Rectal smooth muscle tissue (tissue), 1 donor: ENCODE results near the gene EIF2S3B.

Experiments used
- H3K27ac ChIP-seq: one replicate; pipeline ENCODE4 v1.7.0; 2013; ENCODE audit warnings: low read depth, low read length, inconsistent platforms
- H3K27me3 ChIP-seq: one replicate; pipeline ENCODE4 v1.7.0; 2013; ENCODE audit warnings: low read length; ENCODE audit not compliant: control insufficient read depth, insufficient read depth
- H3K36me3 ChIP-seq: one replicate; pipeline ENCODE4 v1.7.0; 2013; ENCODE audit warnings: low read length; ENCODE audit not compliant: control insufficient read depth, insufficient read depth
- H3K4me1 ChIP-seq: one replicate; pipeline ENCODE4 v1.7.0; 2013; ENCODE audit warnings: low read length; ENCODE audit not compliant: control insufficient read depth, insufficient read depth
- H3K4me3 ChIP-seq: one replicate; pipeline ENCODE4 v1.7.0; 2013; ENCODE audit warnings: low read length
- H3K9ac ChIP-seq: one replicate; pipeline ENCODE4 v1.7.0; 2013; ENCODE audit warnings: low read length

The EIF2S3B gene

DNA sequence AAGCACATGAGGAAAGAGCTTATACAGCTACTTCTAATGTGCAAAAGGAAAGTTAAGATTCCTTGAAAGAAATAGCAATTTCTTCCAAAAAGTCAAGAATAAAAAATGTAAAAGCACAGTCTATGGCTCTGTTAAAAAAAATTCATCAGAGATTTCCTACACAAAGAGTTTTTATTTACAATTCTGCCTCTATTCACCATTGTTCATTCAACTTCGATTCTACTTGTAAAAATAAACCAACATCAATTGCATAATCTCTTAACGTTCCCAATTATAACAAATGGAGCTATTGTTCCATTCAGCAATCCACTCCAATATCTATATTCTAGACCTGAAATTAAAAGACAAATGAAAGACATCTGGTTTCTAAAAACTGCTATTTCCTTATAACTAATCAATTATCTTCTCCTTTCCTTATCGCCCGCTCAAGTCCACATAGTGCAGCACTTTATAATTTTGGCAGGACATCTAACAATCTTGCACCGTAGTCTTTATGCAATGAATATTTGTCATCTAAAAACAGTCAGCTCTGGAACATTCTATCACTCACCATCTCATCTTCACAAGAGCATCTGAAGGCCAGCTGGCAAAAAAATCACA is 6.2 kb downstream of the EIF2S3B start:
- H3K36me3 ChIP-seq, result no peaks in the 10 kb centered on the region
- no peak overlapping the region for H3K4me3 ChIP-seq
- H3K4me1 ChIP-seq, result no peaks in the 10 kb centered on the region
- H3K27ac ChIP-seq, result no peak overlapping the region
- H3K27me3 ChIP-seq, result no peaks in the 10 kb centered on the region
- H3K9ac ChIP-seq, result no peak overlapping the region

DNA sequence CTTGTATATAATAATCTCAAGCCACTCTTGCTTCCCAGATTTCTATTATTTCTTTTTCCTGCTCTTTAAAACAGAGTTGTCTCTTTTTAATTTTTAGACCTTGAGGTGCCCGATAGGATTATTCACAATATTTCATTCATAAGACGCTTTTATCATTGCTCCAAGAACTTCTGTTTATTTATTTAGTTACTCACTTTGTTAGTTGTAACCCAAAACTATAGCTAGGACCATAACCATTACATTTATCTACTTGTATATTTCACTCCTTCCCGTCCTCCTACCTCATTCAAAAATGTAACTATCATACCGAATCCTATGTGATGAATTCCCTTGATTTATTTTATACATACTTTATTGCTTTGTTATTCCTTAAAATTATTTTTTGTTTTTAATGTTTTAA is 7.1 kb downstream of the EIF2S3B start:
- Histone ChIP-seq H3K4me1 (no peaks in the 10 kb centered on the region), H3K9ac (no peak overlapping the region), H3K4me3 (no peak overlapping the region), H3K36me3 (no peaks in the 10 kb centered on the region), H3K27me3 (no peaks in the 10 kb centered on the region), H3K27ac (no peak overlapping the region)

DNA sequence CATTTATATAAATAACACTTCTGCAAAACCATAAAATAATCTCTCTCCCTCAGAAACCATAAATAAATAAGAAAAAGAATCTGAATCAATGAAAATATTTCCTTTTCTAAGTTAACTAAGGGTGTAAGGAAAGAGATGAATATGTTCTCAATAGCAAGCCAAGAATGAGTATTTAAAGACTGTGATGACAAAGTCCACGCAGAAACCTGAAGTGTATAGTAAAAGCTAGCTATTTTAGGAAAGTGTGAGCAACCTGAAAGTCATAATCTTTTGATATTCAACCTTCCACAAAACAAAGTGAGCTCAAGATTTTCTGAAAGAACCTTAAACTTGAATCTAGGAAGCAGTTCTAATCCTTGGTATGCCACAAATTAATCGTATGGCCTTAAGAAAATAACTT is 15.9 kb downstream of the EIF2S3B start:
- Histone ChIP-seq H3K9ac (no peak overlapping the region), H3K4me1 (no peaks in the 10 kb centered on the region), H3K36me3 (no peaks in the 10 kb centered on the region), H3K4me3 (no peak overlapping the region), H3K27ac (no peak overlapping the region), H3K27me3 (no peaks in the 10 kb centered on the region)

DNA sequence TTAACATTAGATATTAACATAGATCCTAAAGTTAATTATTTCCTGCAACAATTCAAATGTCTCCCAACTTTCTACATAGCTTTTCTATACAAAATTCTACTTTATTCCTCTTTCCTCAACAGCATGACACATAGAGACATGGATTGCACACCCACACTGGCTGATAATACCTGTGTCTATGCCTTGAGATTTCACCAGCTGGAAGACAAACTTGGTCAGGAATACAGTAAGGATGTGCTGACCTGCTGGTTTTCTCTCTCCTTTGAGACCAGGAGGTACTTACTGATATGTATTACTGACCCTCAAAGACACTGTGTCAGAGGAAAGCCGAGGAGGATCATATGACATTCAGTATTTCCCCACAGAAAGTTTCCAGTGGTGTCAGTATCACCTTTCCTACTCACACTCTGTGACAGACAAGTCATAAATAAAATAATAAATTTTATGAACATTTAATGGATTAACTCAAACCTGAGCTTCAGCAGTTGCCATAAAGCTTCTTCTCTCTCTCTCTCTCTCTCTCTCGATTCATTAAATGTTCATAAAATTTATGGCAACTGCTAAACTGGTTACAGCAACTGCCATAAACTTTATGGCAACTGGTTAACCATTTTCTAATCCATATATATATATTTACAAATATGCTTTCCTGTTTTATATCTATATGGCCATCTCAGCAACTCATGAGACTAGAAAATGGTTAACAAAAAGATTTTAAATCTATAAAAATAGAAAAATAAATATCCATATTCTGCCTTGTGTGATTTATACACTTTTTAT is 22.7 kb downstream of the EIF2S3B start:
- Histone ChIP-seq H3K9ac (no peak overlapping the region), H3K27ac (no peak overlapping the region), H3K27me3 (no peaks in the 10 kb centered on the region), H3K36me3 (no peaks in the 10 kb centered on the region), H3K4me1 (no peaks in the 10 kb centered on the region), H3K4me3 (no peak overlapping the region)

DNA sequence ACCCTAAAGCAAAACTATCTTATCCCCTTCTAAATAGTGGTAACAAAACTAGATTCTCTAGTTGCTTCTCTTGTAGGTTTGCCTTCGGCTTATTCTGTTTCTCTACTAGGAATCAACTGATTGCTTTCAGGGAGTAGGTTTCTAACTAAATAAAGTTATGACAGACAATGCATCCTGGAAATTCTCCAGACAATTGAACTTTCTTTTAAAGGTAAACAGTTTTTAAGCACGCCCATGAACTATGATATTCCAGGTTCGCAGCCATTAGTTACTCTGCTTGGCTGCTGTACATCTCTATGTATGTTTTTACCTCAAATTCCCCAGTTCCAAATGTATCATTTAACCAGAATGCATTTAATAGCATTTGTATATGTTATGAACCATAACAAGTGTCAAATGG is 23.9 kb downstream of the EIF2S3B start:
- H3K27me3 ChIP-seq, result no peaks in the 10 kb centered on the region
- H3K4me3 ChIP-seq, result no peak overlapping the region
- no peak overlapping the region for H3K27ac ChIP-seq
- no peak overlapping the region for H3K9ac ChIP-seq
- H3K4me1 ChIP-seq, result no peaks in the 10 kb centered on the region
- H3K36me3 ChIP-seq, result no peaks in the 10 kb centered on the region

DNA sequence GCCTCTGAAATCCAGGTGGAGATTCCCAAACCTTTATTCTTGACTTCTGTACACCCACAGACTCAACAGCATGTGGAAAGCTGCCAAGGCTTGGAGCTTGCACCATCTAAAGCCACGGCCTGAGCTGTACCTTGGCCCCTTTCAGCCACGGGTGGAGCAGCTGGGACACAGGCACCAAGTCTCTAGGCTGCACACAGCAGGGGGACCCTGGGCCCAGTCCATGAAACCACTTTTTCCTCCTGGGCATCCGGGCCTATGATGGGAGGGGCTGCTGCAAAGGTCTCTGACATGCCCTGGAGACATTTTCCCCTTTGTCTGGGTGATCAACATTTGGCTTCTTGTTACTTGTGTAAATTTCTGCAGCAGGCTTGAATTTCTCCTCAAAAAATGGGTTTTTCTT is 32.0 kb downstream of the EIF2S3B start:
- no peak overlapping the region for H3K27ac ChIP-seq
- no peaks in the 10 kb centered on the region for H3K4me1 ChIP-seq
- no peaks in the 10 kb centered on the region for H3K27me3 ChIP-seq
- no peaks in the 10 kb centered on the region for H3K36me3 ChIP-seq
- no peak overlapping the region for H3K9ac ChIP-seq
- no peak overlapping the region for H3K4me3 ChIP-seq

DNA sequence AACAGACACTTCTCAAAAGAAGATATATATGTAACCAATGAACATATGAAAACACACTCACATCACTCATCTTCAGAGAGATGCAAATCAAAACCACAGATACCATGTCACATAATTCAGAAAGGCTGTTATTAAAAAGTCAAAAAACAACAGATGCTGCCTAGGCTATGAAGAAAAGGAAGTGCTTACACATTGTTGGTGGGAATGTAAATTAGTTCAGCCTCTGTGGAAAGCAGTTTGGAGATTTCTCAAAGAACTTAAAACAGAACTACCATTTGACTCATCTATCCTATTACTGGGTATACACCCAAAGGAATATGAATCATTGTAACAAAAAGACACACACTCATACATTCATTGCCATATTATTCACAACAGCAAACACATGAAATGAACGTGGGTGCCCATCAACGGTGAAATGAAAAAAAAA is 35.1 kb downstream of the EIF2S3B start:
- H3K4me1 ChIP-seq, result no peaks in the 10 kb centered on the region
- no peak overlapping the region for H3K4me3 ChIP-seq
- H3K27ac ChIP-seq, result no peak overlapping the region
- no peak overlapping the region for H3K9ac ChIP-seq
- no peaks in the 10 kb centered on the region for H3K27me3 ChIP-seq
- H3K36me3 ChIP-seq, result no peaks in the 10 kb centered on the region

DNA sequence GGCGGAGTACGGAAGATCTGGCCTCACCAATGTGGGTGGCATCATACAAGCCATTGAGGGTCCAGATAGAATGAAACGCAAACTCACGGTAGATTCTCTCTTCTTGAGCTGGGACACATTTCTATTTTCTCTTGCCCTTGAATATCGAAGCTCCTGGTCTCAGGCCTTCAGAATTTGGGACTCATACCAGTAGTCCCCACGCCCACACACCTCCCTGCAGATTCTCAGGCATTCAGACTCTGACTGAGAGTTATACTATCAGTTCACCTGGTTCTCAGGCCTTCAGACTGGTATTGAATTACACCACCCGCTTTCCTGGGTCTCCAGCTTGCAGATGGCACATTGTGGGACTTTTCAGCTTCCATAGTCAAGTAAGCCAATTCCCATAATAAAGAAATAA is 37.8 kb downstream of the EIF2S3B start:
- no peak overlapping the region for H3K4me3 ChIP-seq
- no peak overlapping the region for H3K27ac ChIP-seq
- no peaks in the 10 kb centered on the region for H3K27me3 ChIP-seq
- H3K36me3 ChIP-seq, result no peaks in the 10 kb centered on the region
- H3K4me1 ChIP-seq, result no peaks in the 10 kb centered on the region
- no peak overlapping the region for H3K9ac ChIP-seq

DNA sequence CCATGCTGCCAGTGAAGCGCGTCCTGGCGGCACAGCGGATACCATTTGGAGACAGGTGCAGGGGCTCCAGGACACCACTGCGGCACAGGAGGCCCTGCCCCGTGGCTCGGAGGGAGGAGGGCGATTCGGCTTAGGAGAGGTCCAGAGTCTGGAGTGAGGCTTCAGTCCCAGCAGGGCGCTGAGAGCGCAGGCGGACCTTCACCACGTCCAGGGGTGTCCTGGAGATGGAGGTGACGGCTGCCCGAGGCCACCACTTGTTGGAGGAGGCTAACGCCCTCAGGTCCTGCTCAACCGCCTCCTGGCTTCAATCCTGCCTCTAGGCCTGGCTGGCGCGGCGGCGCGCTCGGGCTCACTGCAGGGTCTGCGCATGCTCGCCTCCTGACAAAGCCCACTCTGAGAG is 45.7 kb downstream of the EIF2S3B start:
- no peaks in the 10 kb centered on the region for H3K4me1 ChIP-seq
- H3K27me3 ChIP-seq, result no peaks in the 10 kb centered on the region
- no peak overlapping the region for H3K9ac ChIP-seq
- no peak overlapping the region for H3K27ac ChIP-seq
- no peaks in the 10 kb centered on the region for H3K36me3 ChIP-seq
- H3K4me3 ChIP-seq, result no peak overlapping the region

DNA sequence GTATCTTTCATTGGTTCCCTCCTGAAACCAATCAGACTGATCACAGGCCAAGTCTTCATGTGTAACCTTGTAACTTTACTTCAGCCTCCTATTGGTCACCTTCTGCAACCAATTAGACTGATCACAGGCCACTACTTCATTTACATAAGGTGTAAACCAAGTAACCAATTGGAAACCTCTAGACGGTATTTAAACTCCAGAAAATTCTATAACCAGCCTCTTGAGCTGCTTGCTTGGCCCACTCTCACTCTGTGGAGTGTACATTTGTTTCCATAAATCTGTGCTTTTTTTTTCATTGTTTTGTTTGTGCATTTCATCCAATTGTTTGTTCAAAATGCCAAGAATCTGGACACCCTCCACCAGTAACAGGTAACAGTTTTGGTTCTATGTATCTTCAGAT is 47.5 kb downstream of the EIF2S3B start:
- H3K27ac ChIP-seq, result no peak overlapping the region
- no peak overlapping the region for H3K4me3 ChIP-seq
- H3K4me1 ChIP-seq, result no peaks in the 10 kb centered on the region
- no peaks in the 10 kb centered on the region for H3K27me3 ChIP-seq
- no peaks in the 10 kb centered on the region for H3K36me3 ChIP-seq
- H3K9ac ChIP-seq, result no peak overlapping the region

DNA sequence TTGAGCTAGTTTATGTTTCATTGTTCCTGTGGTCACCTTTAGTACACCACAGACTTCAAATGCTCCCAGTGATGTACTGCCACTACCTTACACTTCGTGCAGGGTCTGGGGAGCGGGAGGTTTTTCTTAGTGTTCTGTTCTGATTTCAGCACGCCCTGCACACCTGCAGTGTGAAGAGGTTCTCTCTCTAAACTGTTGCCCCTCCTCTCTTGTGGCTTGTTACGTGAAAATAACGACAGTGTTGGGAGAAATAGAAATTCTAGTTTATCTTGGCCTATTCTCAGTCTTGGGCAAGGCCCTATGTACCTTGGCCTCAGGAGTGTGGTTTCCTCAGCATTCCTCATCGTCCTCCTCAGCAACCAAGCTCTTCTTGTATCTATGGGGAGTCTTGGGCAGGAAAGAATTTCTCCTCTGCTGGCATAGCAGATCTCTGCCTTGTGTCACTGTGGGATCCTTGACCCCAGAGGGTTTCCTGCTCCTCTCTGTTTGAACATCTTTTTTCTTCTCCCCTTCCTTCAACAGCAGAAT is 48.6 kb downstream of the EIF2S3B start:
- H3K27me3 ChIP-seq, result no peaks in the 10 kb centered on the region
- H3K9ac ChIP-seq, result no peak overlapping the region
- no peaks in the 10 kb centered on the region for H3K36me3 ChIP-seq
- H3K4me1 ChIP-seq, result no peaks in the 10 kb centered on the region
- no peak overlapping the region for H3K4me3 ChIP-seq
- H3K27ac ChIP-seq, result no peak overlapping the region

DNA sequence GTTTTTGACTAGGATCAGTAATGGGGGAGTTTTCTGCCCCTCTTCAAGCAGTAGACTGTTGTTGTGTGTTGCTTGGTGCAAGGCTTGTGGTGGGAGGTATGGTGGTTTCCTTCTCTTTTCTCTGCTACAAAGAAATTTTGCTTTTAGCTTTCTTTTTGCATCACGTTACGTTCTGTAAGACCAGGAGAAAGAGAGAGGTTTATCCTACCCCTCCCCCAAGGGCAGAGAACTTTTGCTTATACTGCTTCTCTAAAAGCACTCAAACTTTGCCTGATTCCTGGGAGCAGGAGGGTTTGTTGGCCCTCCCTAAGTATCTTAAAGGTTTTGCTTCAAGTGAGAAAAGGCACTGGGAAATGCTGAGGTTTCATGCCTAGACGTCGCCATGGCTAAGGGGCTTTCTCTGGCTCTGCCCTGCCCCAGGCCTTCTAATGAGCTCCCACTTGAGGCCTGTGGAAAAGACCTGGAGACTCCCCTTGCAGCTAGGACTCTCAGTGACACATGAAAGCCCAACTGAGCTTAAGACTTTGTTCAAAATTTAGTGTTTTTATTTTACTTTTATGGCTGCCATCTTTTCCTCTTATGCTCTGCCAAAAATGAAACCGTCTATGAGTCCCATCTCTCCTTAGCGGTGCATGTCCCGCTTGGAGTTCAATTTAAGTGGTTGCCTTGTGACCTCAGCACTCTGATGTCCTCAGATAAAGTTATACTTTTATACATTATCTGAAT is 49.2 kb downstream of the EIF2S3B start:
- Histone ChIP-seq H3K27me3 (no peaks in the 10 kb centered on the region), H3K27ac (no peak overlapping the region), H3K4me3 (no peak overlapping the region)

More for the DNA sequence above, 49.2 kb downstream of the EIF2S3B start:
- H3K4me1 ChIP-seq, result no peaks in the 10 kb centered on the region
- H3K9ac ChIP-seq, result no peak overlapping the region
- no peaks in the 10 kb centered on the region for H3K36me3 ChIP-seq
